ENCODE results near the gene LDB3.

The LDB3 gene

GRCh38 chr10:86664341-86665217, 3.7 kb upstream of the LDB3 start:
- no peak for DNase-seq (ENCODE audit: low read depth in 2 of 2)

- DNase-seq (ENCODE audit: low read depth in 2 of 2) = no peak
Measured at GRCh38 chr10:86665218-86665607, 3.1 kb upstream of the LDB3 start.

GRCh38 chr10:86665868-86666267, 2.4 kb upstream of the LDB3 start:
- DNase-seq (ENCODE audit: low read depth in 2 of 2) = no peak

GRCh38 chr10:86666538-86666937, 1.8 kb upstream of the LDB3 start:
- DNase-seq (ENCODE audit: low read depth in 2 of 2) = no peak

- no peak for DNase-seq (ENCODE audit: low read depth in 2 of 2)
Measured at GRCh38 chr10:86667421-86668181, 710 bp upstream of the LDB3 start.

- no peak for DNase-seq (ENCODE audit: low read depth in 2 of 2)
Measured at GRCh38 chr10:86670290-86670811, 2.0 kb downstream of the LDB3 start.

GRCh38 chr10:86670876-86671275, 2.6 kb downstream of the LDB3 start:
- DNase-seq (ENCODE audit: low read depth in 2 of 2) = no peak

GRCh38 chr10:86671419-86671818, 3.1 kb downstream of the LDB3 start:
- DNase-seq (ENCODE audit: low read depth in 2 of 2) = no peak

- DNase-seq (ENCODE audit: low read depth in 2 of 2) = no peak
Measured at GRCh38 chr10:86671985-86672710, 3.8 kb downstream of the LDB3 start.

GRCh38 chr10:86673216-86673826, 5.0 kb downstream of the LDB3 start:
- no peak for DNase-seq (ENCODE audit: low read depth in 2 of 2)

- no peak for DNase-seq (ENCODE audit: low read depth in 2 of 2)
Measured at GRCh38 chr10:86673827-86674581, 5.7 kb downstream of the LDB3 start.

- no peak for DNase-seq (ENCODE audit: low read depth in 2 of 2)
Measured at GRCh38 chr10:86674912-86675311, 6.6 kb downstream of the LDB3 start.

- DNase-seq (ENCODE audit: low read depth in 2 of 2) = no peak
Measured at GRCh38 chr10:86677374-86677773, 9.1 kb downstream of the LDB3 start.

GRCh38 chr10:86678999-86679792, 10.9 kb downstream of the LDB3 start:
- DNase-seq (ENCODE audit: low read depth in 2 of 2) = no peak

- DNase-seq (ENCODE audit: low read depth in 2 of 2) = no peak
Measured at GRCh38 chr10:86681047-86681446, 12.7 kb downstream of the LDB3 start.

- no peak for DNase-seq (ENCODE audit: low read depth in 2 of 2)
Measured at GRCh38 chr10:86681722-86682386, 13.5 kb downstream of the LDB3 start.

GRCh38 chr10:86682675-86683074, 14.4 kb downstream of the LDB3 start:
- no peak for DNase-seq (ENCODE audit: low read depth in 2 of 2)

- no peak for DNase-seq (ENCODE audit: low read depth in 2 of 2)
Measured at GRCh38 chr10:86684331-86685097, 16.2 kb downstream of the LDB3 start.

- DNase-seq (ENCODE audit: low read depth in 2 of 2) = no peak
Measured at GRCh38 chr10:86685416-86685815, 17.1 kb downstream of the LDB3 start.
